HepG2 (cell line): ENCODE data around the gene ATG4A. TPM values are rescaled to one million over a fixed set of nuclear protein-coding genes. Genes with fewer than 3 reads are reported as not detected.

ENCODE experiments used
- ATAC-seq: fragments of 200-7000 bp; cut with Tn5 transposase; 3 replicates; pipeline ENCODE4 v1.9.1; 2020; ENCODE audit warnings: mild to moderate bottlenecking, moderate library complexity
- BruUV-seq: library from RNA; stranded (reverse); fragments of 400-500 nt; replicated peaks from 2 replicates; lab custom pipeline; 2021; lab: Mats Ljungman, UMichigan
- CTCF ChIA-PET: fragments of 300-600 bp; formaldehyde crosslinking; extraction: SDS; loops from one replicate; lab custom pipeline; 2021; ENCODE audit warnings: low total read pairs, inconsistent platforms, low intra/inter-chr PET ratio; lab: Yijun Ruan, JAX
- POLR2A ChIA-PET: fragments of 350-600 bp; sonication (Branson Sonifier 250); formaldehyde crosslinking; loops from one replicate; lab custom pipeline; 2020; ENCODE audit warnings: antibody characterized with exemption, inconsistent platforms; lab: Yijun Ruan, JAX
- DNase-seq: peaks from one replicate; pipeline ENCODE4 v3.0.0-alpha.2; 2015; ENCODE audit warnings: low spot score
- FAIRE-seq: peaks from 3 replicates; lab custom pipeline; 2011; peaks lifted over from hg19 to GRCh38; lab: Jason Lieb, UNC
- H2AFZ ChIP-seq: one replicate; pipeline ENCODE4 v1.6.1; 2011; ENCODE audit warnings: low read length, inconsistent platforms
- H3K27ac ChIP-seq: fragments of 300-600 bp; 3 replicates; pipeline ENCODE4 v1.8.0; 2011; ENCODE audit warnings: mixed run types, mild to moderate bottlenecking, mixed read lengths, low read length, inconsistent platforms; ENCODE audit not compliant: insufficient read depth; ENCODE audit errors: extremely low read length
- H3K27me3 ChIP-seq, 2 experiments: fragments of 200-600 bp in 1 of 2; 2 replicates in 1 of 2; 3 replicates in 1 of 2; pipeline versions ENCODE4 v1.6.0 to v1.8.0; 2011; ENCODE audit warnings: low read length in 2 of 2, mild to moderate bottlenecking in 2 of 2, moderate library complexity in 2 of 2, inconsistent platforms in 1 of 2; ENCODE audit not compliant: insufficient read depth in 2 of 2, control insufficient read depth in 1 of 2
- H3K36me3 ChIP-seq, 2 experiments: fragments of 200-600 bp in 1 of 2; replicated peaks in 1 of 2; 2 replicates in 1 of 2; 3 replicates in 1 of 2; pipeline versions ENCODE4 v1.5.1 to v1.8.0; 2011; ENCODE audit warnings: low read length in 2 of 2, inconsistent platforms in 1 of 2; ENCODE audit not compliant: insufficient read depth in 2 of 2, control insufficient read depth in 1 of 2
- H3K4me1 ChIP-seq: 2 replicates; pipeline ENCODE4 v1.5.1; 2012; ENCODE audit warnings: low read length, inconsistent platforms; ENCODE audit not compliant: insufficient read depth
- H3K4me2 ChIP-seq: 2 replicates; pipeline ENCODE4 v1.6.0; 2011; ENCODE audit warnings: low read depth, low read length, inconsistent platforms
- H3K4me3 ChIP-seq, 3 experiments: fragments of 200-600 bp in 1 of 3; sonication (generic), shearing (Covaris generic) in 1 of 3; replicated peaks in 1 of 3; 2 replicates each; pipeline ENCODE4 v1.5.1; 2011 to 2016; ENCODE audit warnings: low read length in 3 of 3, inconsistent platforms in 2 of 3, low read depth in 2 of 3, mild to moderate bottlenecking in 2 of 3, control low read depth in 1 of 3, mixed read lengths in 1 of 3; ENCODE audit not compliant: insufficient read depth in 1 of 3
- H3K79me2 ChIP-seq: one replicate; pipeline ENCODE4 v1.6.1; 2011; ENCODE audit warnings: low read length, inconsistent platforms; ENCODE audit not compliant: insufficient read depth
- H3K9ac ChIP-seq: 2 replicates; pipeline ENCODE4 v1.6.0; 2011; ENCODE audit warnings: mild to moderate bottlenecking, low read depth, low read length, inconsistent platforms; ENCODE audit not compliant: insufficient read depth
- H3K9me3 ChIP-seq: 2 replicates; pipeline ENCODE4 v1.5.1; 2012; ENCODE audit warnings: mild to moderate bottlenecking, low read length
- H4K20me1 ChIP-seq: 2 replicates; pipeline ENCODE4 v1.6.0; 2011; ENCODE audit warnings: inconsistent platforms, mild to moderate bottlenecking, low read length, moderate library complexity; ENCODE audit not compliant: insufficient read depth
- AGO1 ChIP-seq: fragments of 200-400 bp; formaldehyde crosslinking; IDR thresholded peaks from 2 replicates; pipeline ENCODE4 v1.6.1; 2017; ENCODE audit warnings: mild to moderate bottlenecking, low read depth, low read length, moderate library complexity; ENCODE audit not compliant: poor library complexity, severe bottlenecking
- ATAD3A ChIP-seq: sonication (generic); formaldehyde crosslinking; IDR thresholded peaks from 2 replicates; pipeline ENCODE4 v1.4.0; 2020; ENCODE audit warnings: missing genetic modification reagents
- HOXA9 ChIP-seq: sonication (generic); formaldehyde crosslinking; IDR thresholded peaks from 2 replicates; pipeline ENCODE4 v1.8.1; 2022; ENCODE audit warnings: missing genetic modification reagents, mild to moderate bottlenecking, moderate library complexity, borderline replicate concordance
- ISL2 ChIP-seq: sonication (generic); formaldehyde crosslinking; IDR thresholded peaks from 2 replicates; pipeline ENCODE4 v1.5.0; 2020; ENCODE audit warnings: missing genetic modification reagents
- KDM3A ChIP-seq: IDR thresholded peaks from 2 replicates; pipeline ENCODE4 v1.6.1; 2018; ENCODE audit warnings: low read depth, missing compliant biosample characterization
- KMT2A ChIP-seq: sonication (generic); formaldehyde crosslinking; IDR thresholded peaks from 2 replicates; pipeline ENCODE4 v1.4.0; 2020; ENCODE audit warnings: missing genetic modification reagents
- MIXL1 ChIP-seq: IDR thresholded peaks from 2 replicates; pipeline ENCODE4 v1.6.1; 2016
- MLLT10 ChIP-seq: sonication (generic); formaldehyde crosslinking; IDR thresholded peaks from 2 replicates; pipeline ENCODE4 v1.4.0; 2020; ENCODE audit warnings: missing genetic modification reagents
- MTF2 ChIP-seq: sonication (generic); formaldehyde crosslinking; IDR thresholded peaks from 2 replicates; pipeline ENCODE4 v1.5.0; 2020; ENCODE audit warnings: missing genetic modification reagents, borderline replicate concordance
- PITX1 ChIP-seq: sonication (generic); formaldehyde crosslinking; IDR thresholded peaks from 2 replicates; pipeline ENCODE4 v1.5.1; 2020; ENCODE audit warnings: mild to moderate bottlenecking, missing genetic modification reagents
- RFX3 ChIP-seq: IDR thresholded peaks from 2 replicates; pipeline ENCODE4 v1.6.1; 2016; ENCODE audit warnings: missing biosample characterization, missing genetic modification reagents
- RFXANK ChIP-seq: IDR thresholded peaks from 2 replicates; pipeline ENCODE4 v1.6.1; 2016
- ZNF761 ChIP-seq: sonication (generic); formaldehyde crosslinking; conservative IDR thresholded peaks from 2 replicates; pipeline ENCODE4 v1.4.0; 2020; ENCODE audit warnings: mild to moderate bottlenecking, missing genetic modification reagents
- in situ Hi-C: cut with HindIII; loops from 2 replicates; pipeline ENCODE4 v1.10.0; 2017; ENCODE audit warnings: low pct_unique_long_range_greater_than_20kb; ENCODE audit not compliant: extremely low pct_ligation_motif_present
- intact Hi-C: fragments of 100-400 bp; cut with micrococcal nuclease; formaldehyde crosslinking; loops from one replicate; pipeline ENCODE4 v1.10.0; 2022; ENCODE audit not compliant: unreplicated experiment
- polyA plus RNA-seq, 8 experiments: library from polyadenylated mRNA; depleted of rRNA in 3 of 8; stranded (reverse) in 7 of 8; unstranded in 1 of 8; fragments of >200 nt; fragmentation: Illumina TruSeq in 4 of 8; extraction: Trizol in 4 of 8; gene quantifications; 2 replicates each; pipeline versions ENCODE4 v1.2.1 to v1.2.3, GENCODE V29; 2011 to 2016; ENCODE audit warnings: low read depth in 4 of 8, missing spikeins in 1 of 8, mixed read lengths in 1 of 8; ENCODE audit not compliant: insufficient read depth in 1 of 8
- total RNA-seq, 5 experiments: library from RNA; depleted of rRNA; stranded (reverse); fragments of >200 nt; fragmentation: Illumina TruSeq; extraction: Trizol; gene quantifications; 2 replicates each; pipeline ENCODE4 v1.2.3, GENCODE V29; 2016; ENCODE audit warnings: low read depth in 1 of 5
- TF ChIP-seq, protein P1 (sequence below): sonication (generic); formaldehyde crosslinking; IDR thresholded peaks from 2 replicates; pipeline ENCODE4 v1.8.1; 2023; ENCODE audit warnings: mild to moderate bottlenecking, inconsistent platforms, moderate library complexity, missing genetic modification reagents, borderline replicate concordance
- TF ChIP-seq, protein P2 (sequence below): sonication (generic); formaldehyde crosslinking; IDR thresholded peaks from 2 replicates; pipeline ENCODE4 v1.5.0; 2020; ENCODE audit warnings: mild to moderate bottlenecking, missing genetic modification reagents, borderline replicate concordance

Gene ATG4A
- total and polyA plus RNA-seq, 2 of the 13 experiments (the other 11 are each of a cell fraction or from before 2014, with no cell fraction given): 3.3 to 6.3 TPM

DNA sequence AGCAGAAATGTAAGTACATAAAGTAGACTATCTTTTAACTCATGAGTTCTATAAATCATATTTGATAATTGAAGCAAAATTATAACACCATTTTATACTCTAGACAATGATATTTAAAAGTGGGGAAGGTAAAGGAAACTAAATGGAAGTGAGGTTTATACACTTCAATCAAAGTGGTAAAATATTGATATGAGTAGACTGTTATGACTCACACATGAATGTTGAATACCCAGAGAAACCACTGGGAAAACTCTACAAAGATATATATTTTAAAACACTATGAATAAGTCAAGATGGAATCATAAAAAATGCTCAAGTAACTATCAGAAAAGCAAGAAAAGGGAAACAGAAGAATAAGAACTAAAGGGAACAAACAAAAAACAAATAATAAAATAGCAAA is 38.4 kb upstream of the ATG4A start:
- in situ Hi-C loops (no loop called here), intact Hi-C loops (no loop called here)
- Histone ChIP-seq H3K9me3 (no peaks in the 10 kb centered on the region), H3K9ac (no peak overlapping the region), H4K20me1 (no peaks in the 10 kb centered on the region), H3K27ac (no peak overlapping the region), H3K4me2 (no peak overlapping the region), H3K79me2 (no peaks in the 10 kb centered on the region), H2AFZ (no peak overlapping the region), H3K27me3 (no peaks in the 10 kb centered on the region), H3K4me1 (no peaks in the 10 kb centered on the region), H3K36me3 (no peaks in the 10 kb centered on the region), H3K4me3 (no peak overlapping the region)
- CTCF ChIA-PET: no interaction called here
- POLR2A ChIA-PET: no interaction called here
- no peak for TF ChIP-seq KDM3A (CRISPR knock-in tag)
- TF ChIP-seq, protein P1, sequence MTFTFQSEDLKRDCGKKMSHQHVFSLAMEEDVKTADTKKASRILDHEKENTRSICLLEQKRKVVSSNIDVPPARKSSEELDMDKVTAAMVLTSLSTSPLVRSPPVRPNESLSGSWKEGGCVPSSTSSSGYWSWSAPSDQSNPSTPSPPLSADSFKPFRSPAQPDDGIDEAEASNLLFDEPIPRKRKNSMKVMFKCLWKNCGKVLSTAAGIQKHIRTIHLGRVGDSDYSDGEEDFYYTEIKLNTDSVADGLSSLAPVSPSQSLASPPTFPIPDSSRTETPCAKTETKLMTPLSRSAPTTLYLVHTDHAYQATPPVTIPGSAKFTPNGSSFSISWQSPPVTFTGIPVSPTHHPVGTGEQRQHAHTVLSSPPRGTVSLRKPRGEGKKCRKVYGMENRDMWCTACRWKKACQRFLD: no peak
- no peak for TF ChIP-seq MTF2 (CRISPR knock-in tag)
- TF ChIP-seq RFXANK (CRISPR knock-in tag): no peak
- TF ChIP-seq PITX1 (CRISPR knock-in tag): no peak
- no peak for TF ChIP-seq ZNF761 (CRISPR knock-in tag)
- TF ChIP-seq KMT2A: no peak
- no peak for TF ChIP-seq RFX3 (CRISPR knock-in tag)
- no peak for TF ChIP-seq ATAD3A (CRISPR knock-in tag)
- TF ChIP-seq MIXL1 (CRISPR knock-in tag): no peak
- DNase-seq (no peak), ATAC-seq (no peak), FAIRE-seq (no peak)
- BruUV-seq: no TSS peak

DNA sequence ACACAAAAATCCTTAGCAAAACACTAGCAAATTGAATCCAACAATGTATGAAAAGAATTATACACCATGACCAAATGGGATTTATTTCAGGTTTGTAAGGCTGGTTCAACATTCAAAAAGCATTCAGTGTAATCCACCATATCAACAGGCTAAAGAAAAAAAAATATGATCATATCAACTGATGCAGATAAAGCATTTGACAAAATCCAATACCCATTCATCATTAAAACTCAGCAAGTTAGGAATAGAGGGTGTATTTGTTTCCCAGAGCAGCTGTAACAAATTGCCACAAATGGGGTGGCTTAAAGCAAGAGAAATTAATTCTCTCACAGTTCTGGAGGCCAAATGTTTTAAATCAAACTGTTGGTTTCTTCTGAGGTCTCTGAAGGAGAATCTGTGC is 36.0 kb upstream of the ATG4A start:
- Histone ChIP-seq H3K9me3 (no peaks in the 10 kb centered on the region), H2AFZ (no peak overlapping the region), H3K27ac (no peak overlapping the region), H3K4me3 (no peak overlapping the region), H3K36me3 (no peaks in the 10 kb centered on the region), H3K4me1 (no peaks in the 10 kb centered on the region), H3K4me2 (no peak overlapping the region), H4K20me1 (no peaks in the 10 kb centered on the region), H3K9ac (no peak overlapping the region), H3K79me2 (no peaks in the 10 kb centered on the region), H3K27me3 (no peaks in the 10 kb centered on the region)
- intact Hi-C loops (no loop called here), in situ Hi-C loops (no loop called here)
- ATAC-seq (no peak), DNase-seq (no peak), FAIRE-seq (no peak)
- ChIA-PET POLR2A (no interaction called here), CTCF (no interaction called here)
- no TSS peak for BruUV-seq
- TF ChIP-seq, protein P2, sequence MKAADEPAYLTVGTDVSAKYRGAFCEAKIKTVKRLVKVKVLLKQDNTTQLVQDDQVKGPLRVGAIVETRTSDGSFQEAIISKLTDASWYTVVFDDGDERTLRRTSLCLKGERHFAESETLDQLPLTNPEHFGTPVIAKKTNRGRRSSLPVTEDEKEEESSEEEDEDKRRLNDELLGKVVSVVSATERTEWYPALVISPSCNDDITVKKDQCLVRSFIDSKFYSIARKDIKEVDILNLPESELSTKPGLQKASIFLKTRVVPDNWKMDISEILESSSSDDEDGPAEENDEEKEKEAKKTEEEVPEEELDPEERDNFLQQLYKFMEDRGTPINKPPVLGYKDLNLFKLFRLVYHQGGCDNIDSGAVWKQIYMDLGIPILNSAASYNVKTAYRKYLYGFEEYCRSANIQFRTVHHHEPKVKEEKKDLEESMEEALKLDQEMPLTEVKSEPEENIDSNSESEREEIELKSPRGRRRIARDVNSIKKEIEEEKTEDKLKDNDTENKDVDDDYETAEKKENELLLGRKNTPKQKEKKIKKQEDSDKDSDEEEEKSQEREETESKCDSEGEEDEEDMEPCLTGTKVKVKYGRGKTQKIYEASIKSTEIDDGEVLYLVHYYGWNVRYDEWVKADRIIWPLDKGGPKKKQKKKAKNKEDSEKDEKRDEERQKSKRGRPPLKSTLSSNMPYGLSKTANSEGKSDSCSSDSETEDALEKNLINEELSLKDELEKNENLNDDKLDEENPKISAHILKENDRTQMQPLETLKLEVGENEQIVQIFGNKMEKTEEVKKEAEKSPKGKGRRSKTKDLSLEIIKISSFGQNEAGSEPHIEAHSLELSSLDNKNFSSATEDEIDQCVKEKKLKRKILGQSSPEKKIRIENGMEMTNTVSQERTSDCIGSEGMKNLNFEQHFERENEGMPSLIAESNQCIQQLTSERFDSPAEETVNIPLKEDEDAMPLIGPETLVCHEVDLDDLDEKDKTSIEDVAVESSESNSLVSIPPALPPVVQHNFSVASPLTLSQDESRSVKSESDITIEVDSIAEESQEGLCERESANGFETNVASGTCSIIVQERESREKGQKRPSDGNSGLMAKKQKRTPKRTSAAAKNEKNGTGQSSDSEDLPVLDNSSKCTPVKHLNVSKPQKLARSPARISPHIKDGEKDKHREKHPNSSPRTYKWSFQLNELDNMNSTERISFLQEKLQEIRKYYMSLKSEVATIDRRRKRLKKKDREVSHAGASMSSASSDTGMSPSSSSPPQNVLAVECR (CRISPR knock-in tag): no peak
- no peak for TF ChIP-seq ISL2
- TF ChIP-seq HOXA9 (CRISPR knock-in tag): no peak
- no peak for TF ChIP-seq MLLT10 (CRISPR knock-in tag)
- no peak for TF ChIP-seq AGO1
